ENCODE results near the gene WNK3.
"Not testable (repeated sequence)": the region's sequence is repeated elsewhere in the genome, so short reads cannot be mapped to it uniquely, and the experiment has no call there.

Gene WNK3

GRCh38 chrX:54357414-54358377 is at the start of gene WNK3:
Gene WNK3 (minus strand): TSS chrX:54358046.
- DNase-seq (ENCODE audit: low read depth in 3 of 3), result peak; percentile 5 to 34 (median 26)

DNA sequence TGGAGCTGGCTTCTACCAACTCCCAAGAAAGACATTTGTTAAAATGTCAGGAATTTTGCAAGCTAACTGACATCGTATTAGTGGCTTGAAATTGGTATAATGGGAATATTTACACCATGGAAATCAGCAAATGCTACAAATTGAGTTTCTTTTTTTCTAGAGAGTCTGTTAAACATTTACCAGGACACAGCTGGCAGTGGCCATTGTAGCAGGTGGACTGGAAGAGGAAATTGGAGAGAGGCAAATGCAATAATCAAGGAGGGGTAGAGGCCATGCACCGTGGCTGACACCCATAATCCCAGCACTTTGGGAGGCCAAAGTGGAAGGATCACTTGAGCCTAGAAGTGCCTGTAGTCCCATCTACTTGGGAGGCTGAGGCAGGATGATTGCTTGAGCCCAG is 49.4 kb upstream of the WNK3 start:
- DNase-seq (ENCODE audit: low read depth in 3 of 3), result no peak

- no peak for DNase-seq (ENCODE audit: low read depth in 3 of 3)
Measured at GRCh38 chrX:54397113-54397512, 39.3 kb upstream of the WNK3 start.

- DNase-seq (ENCODE audit: low read depth in 3 of 3), result no peak
Measured at GRCh38 chrX:54386314-54386713, 28.5 kb upstream of the WNK3 start.

DNA sequence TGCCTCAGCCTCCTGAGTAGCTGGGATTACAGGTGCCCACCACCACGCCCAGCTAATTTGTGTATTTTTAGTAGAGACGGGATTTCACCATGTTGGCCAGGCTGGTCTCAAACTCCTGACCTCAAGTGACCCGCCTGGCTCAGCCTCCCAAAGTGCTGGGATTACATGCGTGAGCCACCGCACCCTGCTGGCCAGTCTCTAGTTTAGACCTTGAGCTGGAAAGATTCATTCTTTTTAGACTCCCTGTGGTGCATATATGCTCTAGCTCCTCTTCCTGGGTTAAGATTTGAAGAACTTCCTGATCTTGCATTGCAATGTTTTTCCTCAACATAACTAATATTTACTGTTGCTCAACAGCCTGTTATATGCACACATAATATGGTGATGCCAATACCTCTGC is 26.8 kb upstream of the WNK3 start:
- not testable (repeated sequence) for DNase-seq (ENCODE audit: low read depth in 3 of 3)

DNA sequence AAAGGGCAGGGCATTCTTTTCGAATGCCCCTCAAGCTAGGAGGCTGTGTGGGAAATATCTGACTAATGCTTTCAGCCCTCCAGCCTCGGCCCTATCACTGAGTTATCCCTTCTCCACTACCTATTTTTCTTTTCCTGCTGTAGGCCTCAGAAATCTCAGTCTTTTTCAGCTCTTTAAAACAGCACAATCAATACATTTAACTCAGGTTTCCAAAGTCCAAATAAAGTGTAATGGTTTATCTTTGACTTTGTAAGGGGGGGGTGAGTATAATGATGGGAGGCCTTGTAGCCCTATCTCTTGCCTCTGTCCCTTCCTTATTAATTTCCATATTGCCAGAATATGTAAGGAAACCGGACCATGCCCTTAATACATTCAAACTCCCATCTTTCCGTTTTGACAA is 1.6 kb upstream of the WNK3 start:
- no peak for DNase-seq (ENCODE audit: low read depth in 3 of 3)

DNA sequence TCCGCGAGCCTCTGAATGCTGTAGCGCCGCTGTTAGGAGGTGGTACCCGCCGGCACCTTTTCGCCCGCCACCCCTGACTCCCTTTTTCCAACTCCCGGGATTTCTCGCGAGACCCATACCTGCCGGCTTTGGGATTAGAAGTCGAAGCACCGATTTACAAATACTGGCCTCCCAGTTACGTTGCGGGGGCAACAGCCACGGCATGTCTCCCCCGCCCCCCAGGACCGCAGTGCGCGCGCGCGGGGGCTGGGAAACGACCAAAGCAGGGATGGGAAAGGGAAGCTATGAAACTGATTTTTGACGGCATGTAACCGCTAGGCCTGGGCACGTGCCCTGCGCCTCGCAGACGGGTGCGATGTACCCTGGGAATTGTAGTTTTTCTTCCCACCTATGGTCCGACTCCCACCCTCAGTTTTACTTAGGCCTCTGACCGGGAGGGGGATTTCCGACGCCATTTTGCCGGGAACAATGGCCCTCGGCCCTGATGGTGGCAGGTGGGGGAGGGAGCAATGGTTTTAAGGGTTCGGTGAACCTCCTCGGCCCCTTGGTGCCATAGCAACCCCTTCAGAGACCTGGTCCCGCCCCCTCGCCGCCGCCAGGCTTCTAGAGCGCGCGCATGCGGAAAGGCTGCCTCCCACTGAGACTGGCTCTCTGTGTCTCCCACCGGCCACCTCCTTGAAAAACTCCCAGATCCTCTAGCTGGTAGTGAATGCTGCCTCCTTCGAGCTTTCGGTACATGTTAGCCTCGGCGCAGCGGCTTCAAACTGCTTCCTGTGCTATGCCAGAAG is 772 bp upstream of the WNK3 start:
- peak; percentile 10 to 22 (median 11) for DNase-seq (ENCODE audit: low read depth in 3 of 3)

- no peak for DNase-seq (ENCODE audit: low read depth in 3 of 3)
Measured at GRCh38 chrX:54352677-54353076, 5.2 kb downstream of the WNK3 start.

- not testable (repeated sequence) for DNase-seq (ENCODE audit: low read depth in 3 of 3)
Measured at GRCh38 chrX:54337383-54337782, 20.5 kb downstream of the WNK3 start.

GRCh38 chrX:54325077-54325476 is 32.8 kb downstream of the WNK3 start:
- no peak for DNase-seq (ENCODE audit: low read depth in 3 of 3)

- no peak for DNase-seq (ENCODE audit: low read depth in 3 of 3)
Measured at GRCh38 chrX:54320067-54320466, 37.8 kb downstream of the WNK3 start.

DNA sequence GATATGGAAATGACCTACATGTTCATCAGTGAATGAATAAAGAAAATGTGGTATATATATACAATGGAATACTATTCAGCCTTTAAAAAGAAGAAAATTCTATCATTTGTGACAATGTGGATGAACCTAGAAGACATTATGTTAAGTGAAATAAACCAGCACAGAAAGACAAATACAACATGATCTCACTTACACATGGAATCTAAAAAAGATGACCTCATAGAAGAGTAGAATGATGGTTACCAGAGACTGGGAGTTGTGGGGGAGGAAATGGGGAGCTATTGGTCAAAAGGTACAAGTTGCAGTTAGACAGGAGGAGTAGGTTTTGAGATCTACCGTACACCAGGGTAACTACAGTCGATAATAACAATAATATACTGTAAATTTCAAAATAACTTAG is 51.5 kb downstream of the WNK3 start:
- no peak for DNase-seq (ENCODE audit: low read depth in 3 of 3)

GRCh38 chrX:54301516-54301915 is 56.3 kb downstream of the WNK3 start:
- no peak for DNase-seq (ENCODE audit: low read depth in 3 of 3)

DNA sequence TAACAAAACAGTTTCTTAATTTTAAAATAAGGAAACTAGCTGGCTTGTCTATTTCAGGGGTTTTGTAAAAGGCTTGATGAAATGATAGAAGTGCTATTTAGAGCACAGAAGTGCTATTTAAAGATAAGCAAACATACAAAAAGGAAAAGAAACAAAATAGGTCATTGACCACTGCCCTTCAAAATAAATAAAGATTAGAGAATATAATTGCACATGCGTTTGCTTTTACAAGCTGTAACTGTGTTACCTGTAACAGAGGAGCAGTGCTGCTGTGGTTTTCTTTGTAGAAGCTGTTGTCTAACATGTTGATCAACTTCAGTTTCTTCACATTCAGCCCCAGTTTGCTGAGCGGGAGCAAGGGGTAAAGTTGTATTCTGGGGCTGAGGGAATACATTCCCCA is 63.5 kb downstream of the WNK3 start:
- DNase-seq (ENCODE audit: low read depth in 3 of 3), result no peak

DNA sequence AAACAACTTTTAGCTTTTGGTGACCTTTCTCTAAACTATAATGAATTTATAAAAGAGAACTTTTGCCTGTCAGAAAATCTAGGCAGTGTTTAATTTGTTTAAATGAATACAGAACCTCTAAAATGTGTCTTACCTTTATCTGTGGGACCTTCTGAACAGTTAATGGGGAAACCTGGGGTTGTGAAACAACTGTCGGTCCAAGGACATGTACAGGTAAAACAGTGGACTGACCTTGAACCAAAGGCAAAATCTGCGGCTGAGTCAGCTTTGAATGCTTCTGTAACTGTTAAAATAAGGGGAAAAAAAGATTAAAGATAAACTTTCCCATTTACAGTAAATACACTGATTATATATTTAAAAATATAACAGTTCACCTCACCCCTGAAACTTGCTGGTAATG is 65.1 kb downstream of the WNK3 start:
- DNase-seq (ENCODE audit: low read depth in 3 of 3), result no peak

- DNase-seq (ENCODE audit: low read depth in 3 of 3), result no peak
Measured at GRCh38 chrX:54291758-54292157, 66.1 kb downstream of the WNK3 start.

DNA sequence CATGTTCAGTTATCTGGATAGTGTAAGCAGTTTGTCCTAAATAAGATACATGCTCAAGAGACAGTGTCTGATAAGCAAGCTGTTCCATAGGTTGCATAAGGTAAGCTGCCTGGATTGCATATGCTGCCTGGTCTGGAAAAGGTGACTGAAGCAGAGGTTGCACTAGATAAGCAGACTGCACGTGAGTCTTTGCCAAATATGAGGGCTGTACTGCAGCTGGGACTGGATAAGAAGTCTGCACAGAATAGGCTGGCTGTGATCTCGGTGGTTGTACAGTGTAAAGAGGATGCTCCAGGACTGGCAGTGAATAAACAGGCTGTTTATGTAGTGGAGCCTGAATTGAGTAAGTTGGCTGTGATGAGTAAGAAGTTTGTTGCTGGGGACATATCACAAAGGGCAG is 68.9 kb downstream of the WNK3 start:
- no peak for DNase-seq (ENCODE audit: low read depth in 3 of 3)

GRCh38 chrX:54288277-54288676 is 69.6 kb downstream of the WNK3 start:
- no peak for DNase-seq (ENCODE audit: low read depth in 3 of 3)

- no peak for DNase-seq (ENCODE audit: low read depth in 3 of 3)
Measured at GRCh38 chrX:54281676-54282075, 76.2 kb downstream of the WNK3 start.

- no peak for DNase-seq (ENCODE audit: low read depth in 3 of 3)
Measured at GRCh38 chrX:54280466-54280865, 77.4 kb downstream of the WNK3 start.

DNA sequence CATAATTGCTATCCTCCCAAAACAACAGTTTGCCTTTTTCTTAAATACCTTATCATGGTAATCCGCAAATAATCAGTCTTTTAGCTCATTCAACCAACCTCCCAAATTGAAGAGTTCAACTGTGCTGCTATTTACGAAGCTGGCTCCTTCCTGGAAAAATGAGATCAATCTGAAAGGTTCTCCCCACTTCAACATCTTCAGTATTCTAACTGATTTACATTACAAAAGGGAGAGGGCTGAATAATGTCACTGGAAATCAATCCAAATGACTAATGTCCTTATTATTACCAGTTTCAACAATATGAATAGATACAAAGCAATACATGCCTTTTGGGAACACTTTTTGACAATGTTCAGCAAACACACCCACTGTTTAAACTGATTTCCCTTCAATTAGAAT is 86.2 kb downstream of the WNK3 start:
- no peak for DNase-seq (ENCODE audit: low read depth in 3 of 3)

GRCh38 chrX:54248309-54248708 is 109.5 kb downstream of the WNK3 start:
- no peak for DNase-seq (ENCODE audit: low read depth in 3 of 3)

DNA sequence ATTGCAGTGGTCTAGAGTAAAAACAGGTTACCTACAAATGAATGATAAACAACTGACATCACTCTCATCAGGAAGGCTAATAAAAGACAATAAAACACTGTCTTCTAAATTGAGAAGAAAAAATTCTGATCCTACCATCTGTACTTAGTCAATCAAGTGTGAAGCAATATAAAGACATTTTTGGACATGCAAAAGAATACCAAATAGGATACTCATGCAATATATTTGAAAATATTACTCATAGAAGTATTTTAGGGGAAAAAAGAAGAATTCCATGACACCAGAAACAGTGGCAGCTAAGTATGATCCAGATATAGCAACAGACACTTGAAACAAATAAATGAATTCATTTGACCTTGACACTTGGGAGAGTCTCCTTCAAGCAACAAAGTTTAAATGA is 111.0 kb downstream of the WNK3 start:
- no peak for DNase-seq (ENCODE audit: low read depth in 3 of 3)

All from stimulated activated CD4-positive, alpha-beta T cell treated with anti-CD3 and anti-CD28 coated beads, TNF-alpha, amount 100 ng/mL, for 4 hours (primary cell).